HG03442 (cell line): ENCODE data around the gene RAB40B.

Experiments used
- ATAC-seq: cut with Tn5 transposase; IDR thresholded peaks from one replicate; pipeline ENCODE4 v1.9.1; 2021; ENCODE audit warnings: mild to moderate bottlenecking, moderate library complexity; ENCODE audit not compliant: unreplicated experiment

RAB40B gene

GRCh38 chr17:82623707-82624106 is 74.8 kb downstream of the RAB40B start:
- no peak for ATAC-seq

GRCh38 chr17:82619641-82620040 is 78.9 kb downstream of the RAB40B start:
- no peak for ATAC-seq

- ATAC-seq = no peak
Measured at GRCh38 chr17:82619211-82619610, 79.3 kb downstream of the RAB40B start.

- ATAC-seq = no peak
Measured at GRCh38 chr17:82616021-82616711, 82.3 kb downstream of the RAB40B start.

- ATAC-seq = no peak
Measured at GRCh38 chr17:82615084-82616020, 83.1 kb downstream of the RAB40B start.

- ATAC-seq = no peak
Measured at GRCh38 chr17:82614095-82614631, 84.3 kb downstream of the RAB40B start.

DNA sequence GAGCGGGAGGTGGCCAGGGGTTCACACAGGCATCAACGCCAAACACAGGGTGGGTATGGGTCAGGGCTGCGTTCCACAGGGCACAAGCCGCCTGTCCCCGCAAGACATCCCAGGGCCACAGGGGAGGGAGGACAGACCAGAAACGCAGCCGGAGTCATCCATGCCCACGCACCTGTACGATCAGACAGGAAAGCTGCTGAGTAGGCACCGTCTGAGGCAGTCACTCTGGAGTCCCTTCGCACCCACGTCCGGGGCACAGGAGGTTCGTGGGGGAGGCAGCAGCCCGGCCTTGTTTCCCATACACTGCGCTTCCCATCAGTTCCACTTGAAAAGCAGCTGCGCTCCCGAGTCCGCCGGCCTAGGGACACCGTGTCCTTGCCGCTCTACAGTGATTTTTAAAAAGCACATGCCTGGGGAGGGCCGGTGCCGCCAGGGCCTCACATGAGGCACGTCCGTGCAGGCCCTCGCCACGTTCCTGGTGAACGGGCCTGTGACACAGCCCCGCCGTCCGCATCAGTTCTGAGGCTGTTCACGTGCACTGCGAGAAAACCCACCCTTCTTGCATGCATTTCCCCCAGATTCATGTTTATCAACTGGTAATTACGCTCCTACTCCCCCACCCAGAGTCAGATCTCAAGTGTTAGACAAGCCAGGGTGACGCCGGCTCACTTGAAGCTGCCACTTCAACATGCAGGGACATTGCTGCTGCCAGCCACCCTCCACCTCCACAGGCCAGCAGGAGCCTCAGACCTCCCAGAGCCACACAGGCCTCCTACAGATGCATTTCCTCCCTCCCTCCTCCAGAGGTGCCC is 85.0 kb downstream of the RAB40B start:
- no peak for ATAC-seq

DNA sequence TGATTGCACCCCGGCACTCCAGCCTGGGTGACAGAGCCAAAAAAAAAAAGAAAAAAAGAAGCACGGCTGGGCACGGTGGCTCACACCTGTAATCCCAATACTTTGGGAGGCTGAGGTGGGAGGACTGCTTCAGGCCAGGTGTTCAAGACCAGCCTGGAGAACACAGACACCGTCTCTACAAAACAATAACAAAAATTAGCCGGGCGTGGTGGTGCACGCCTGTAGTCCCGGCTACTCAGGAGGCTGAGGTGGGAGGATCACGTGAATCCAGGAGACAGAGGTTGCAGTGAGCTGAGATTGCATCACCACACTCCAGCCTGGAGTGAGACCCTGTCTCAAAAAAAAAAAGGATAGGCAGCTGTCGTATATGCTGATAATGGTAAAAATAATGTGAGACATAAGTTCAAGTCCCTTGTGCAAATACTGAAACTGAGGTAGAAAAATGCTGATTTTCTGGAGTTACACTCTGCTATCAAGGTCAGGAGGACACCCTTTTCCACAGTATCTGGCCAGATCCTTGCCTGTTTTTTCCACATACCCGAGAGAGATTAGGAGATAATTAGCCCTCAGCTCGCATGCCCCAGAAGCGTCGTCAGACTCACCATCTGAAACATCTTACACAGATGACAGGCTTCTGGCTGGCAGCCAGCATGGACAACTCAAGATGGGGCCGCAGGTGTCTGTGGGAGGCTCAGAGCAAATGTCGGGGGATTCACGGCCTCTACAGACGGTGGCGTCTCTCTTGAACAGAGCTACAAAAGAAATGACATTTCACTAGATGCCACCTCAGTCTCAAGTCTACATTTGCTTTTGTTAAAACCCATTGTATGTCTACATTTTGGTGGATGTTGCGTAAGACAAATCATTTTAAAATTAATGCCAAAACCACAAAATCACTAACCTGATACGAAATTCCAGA is 87.1 kb downstream of the RAB40B start:
- ATAC-seq = no peak

GRCh38 chr17:82609655-82610054 is 88.8 kb downstream of the RAB40B start:
- ATAC-seq = no peak

DNA sequence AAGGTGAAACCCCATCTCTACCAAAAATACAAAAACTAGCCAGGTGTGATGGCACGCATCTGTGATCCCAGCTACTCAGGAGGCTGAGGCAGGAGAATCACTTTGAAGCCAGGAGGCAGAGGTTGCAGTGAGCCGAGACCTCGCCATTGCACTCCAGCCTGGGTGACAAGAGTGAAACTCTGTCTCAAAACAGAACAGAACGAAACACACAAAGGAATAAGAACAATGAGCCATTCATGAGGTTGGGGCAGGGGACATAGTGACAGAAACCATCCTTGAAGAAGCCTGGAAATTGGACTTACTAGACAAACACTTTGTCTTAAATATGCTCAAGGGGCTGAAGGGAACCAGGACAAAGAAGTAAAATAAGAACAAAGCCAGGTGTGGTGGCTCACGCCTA is 89.7 kb downstream of the RAB40B start:
- no peak for ATAC-seq

DNA sequence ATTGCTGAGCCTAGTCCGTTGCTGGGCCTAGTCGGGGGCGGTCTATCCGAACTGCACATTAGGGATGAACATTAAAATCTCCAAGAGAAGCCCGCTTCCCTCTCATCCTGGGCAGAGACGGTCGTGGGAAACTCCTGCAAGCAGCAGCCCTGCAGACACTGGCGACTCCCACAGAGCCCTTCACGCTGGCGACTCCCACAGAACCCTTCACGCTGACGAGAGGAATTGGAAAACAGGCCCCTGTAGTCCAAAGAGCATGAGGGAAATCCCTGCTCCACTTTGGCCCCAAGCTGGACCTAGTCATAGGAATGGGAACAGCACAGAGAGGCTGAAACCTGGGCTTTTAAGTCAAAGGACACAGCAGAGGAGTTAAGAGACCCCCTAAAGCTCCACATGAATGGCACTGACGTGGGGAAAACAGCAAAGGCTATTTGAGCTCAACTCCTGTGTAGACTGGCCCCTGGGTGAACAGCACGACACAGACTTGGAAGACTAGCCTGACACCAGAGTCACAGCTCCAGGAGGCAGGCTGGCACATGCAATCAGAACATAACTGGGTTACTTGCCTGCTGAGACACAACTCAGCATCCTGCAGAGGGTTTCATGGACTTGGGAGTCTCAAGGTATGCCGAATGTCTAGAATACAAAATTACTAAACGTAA is 92.4 kb downstream of the RAB40B start:
- ATAC-seq = no peak
